Measurements from ENCODE around the gene CLDN2. TPM values are rescaled to one million over a fixed set of nuclear protein-coding genes. Genes with fewer than 3 reads are reported as not detected.
"Not testable (repeated sequence)": the region's sequence is repeated elsewhere in the genome, so short reads cannot be mapped to it uniquely, and the experiment has no call there.

The CLDN2 gene
- total RNA-seq, 2 experiments from 2014 or later = not detected

DNA sequence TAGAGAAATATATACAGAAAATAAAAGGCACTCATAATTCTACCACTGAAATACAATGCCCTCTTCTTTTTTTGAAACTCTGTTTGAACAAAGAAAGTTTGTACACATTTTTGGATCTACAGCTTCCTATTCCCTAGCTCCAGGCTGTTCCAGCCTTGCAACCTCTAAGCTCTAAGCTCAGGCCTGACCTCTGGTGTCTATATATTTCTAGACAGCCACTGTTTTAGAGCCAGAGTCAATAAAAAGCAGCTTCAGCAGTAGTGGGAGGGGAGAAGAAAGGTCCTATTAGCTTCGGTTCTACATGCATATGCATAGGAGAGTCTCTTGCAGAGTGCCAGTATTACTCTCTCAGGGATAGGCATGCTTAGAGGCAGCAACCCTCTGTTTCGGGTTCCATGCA is 39.7 kb downstream of the CLDN2 start:
- no peak for TF ChIP-seq EZH2phosphoT487 (IDR thresholded peaks at IDR 0.05; ENCODE audit: borderline replicate concordance, low read depth, low read length)
- TF ChIP-seq, protein P1, sequence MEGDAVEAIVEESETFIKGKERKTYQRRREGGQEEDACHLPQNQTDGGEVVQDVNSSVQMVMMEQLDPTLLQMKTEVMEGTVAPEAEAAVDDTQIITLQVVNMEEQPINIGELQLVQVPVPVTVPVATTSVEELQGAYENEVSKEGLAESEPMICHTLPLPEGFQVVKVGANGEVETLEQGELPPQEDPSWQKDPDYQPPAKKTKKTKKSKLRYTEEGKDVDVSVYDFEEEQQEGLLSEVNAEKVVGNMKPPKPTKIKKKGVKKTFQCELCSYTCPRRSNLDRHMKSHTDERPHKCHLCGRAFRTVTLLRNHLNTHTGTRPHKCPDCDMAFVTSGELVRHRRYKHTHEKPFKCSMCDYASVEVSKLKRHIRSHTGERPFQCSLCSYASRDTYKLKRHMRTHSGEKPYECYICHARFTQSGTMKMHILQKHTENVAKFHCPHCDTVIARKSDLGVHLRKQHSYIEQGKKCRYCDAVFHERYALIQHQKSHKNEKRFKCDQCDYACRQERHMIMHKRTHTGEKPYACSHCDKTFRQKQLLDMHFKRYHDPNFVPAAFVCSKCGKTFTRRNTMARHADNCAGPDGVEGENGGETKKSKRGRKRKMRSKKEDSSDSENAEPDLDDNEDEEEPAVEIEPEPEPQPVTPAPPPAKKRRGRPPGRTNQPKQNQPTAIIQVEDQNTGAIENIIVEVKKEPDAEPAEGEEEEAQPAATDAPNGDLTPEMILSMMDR (conservative IDR thresholded peaks at IDR 0.05; ENCODE audit: low read length) = no peak
- no peaks in the 10 kb centered on the region for H3K79me2 ChIP-seq (ENCODE audit: insufficient read depth, low read depth, low read length)
- H3K9me3 ChIP-seq (ENCODE audit: low read length) = no peaks in the 10 kb centered on the region
- no peak overlapping the region for H3K27ac ChIP-seq (ENCODE audit: low read depth, low read length, poor library complexity, severe bottlenecking)
- CTCF ChIA-PET (ENCODE audit: unreplicated experiment) = no interaction called here
- H4K20me1 ChIP-seq (ENCODE audit: insufficient read depth, low read length) = no peaks in the 10 kb centered on the region
- H2AFZ ChIP-seq (ENCODE audit: low read length) = no peak overlapping the region
- intact Hi-C loops (cut with micrococcal nuclease; ENCODE audit: unreplicated experiment) = no loop called here
- H3K36me3 ChIP-seq (ENCODE audit: insufficient read depth, low read length) = peaks cover 19% of the 10 kb centered on the region
- DNase-seq (ENCODE audit: low spot score) = no peak
- no TSS peak for BruUV-seq (replicated peaks)
- no peak overlapping the region for H3K4me3 ChIP-seq (ENCODE audit: low read depth, low read length, poor library complexity, severe bottlenecking)
- H3K4me1 ChIP-seq (ENCODE audit: insufficient read depth, low read length, poor library complexity, severe bottlenecking) = no peaks in the 10 kb centered on the region
- no peak overlapping the region for H3K4me2 ChIP-seq (ENCODE audit: low read length)
- no peaks in the 10 kb centered on the region for H3K9me2 ChIP-seq (ENCODE audit: insufficient read depth, low read length)
- POLR2A ChIA-PET = no interaction called here

- H3K36me3 ChIP-seq (ENCODE audit: insufficient read depth, low read length) = peaks cover 14% of the 10 kb centered on the region
- H2AFZ ChIP-seq (ENCODE audit: low read length) = no peak overlapping the region
- ChIA-PET POLR2A (no interaction called here), CTCF (ENCODE audit: unreplicated experiment) (no interaction called here)
- H3K4me3 ChIP-seq (ENCODE audit: low read depth, low read length, poor library complexity, severe bottlenecking) = no peak overlapping the region
- no peak overlapping the region for H3K4me2 ChIP-seq (ENCODE audit: low read length)
- H3K9me2 ChIP-seq (ENCODE audit: insufficient read depth, low read length) = no peaks in the 10 kb centered on the region
- DNase-seq (ENCODE audit: low spot score) = no peak
- no peak overlapping the region for H3K27ac ChIP-seq (ENCODE audit: low read depth, low read length, poor library complexity, severe bottlenecking)
- H3K79me2 ChIP-seq (ENCODE audit: insufficient read depth, low read depth, low read length) = no peaks in the 10 kb centered on the region
- TF ChIP-seq, protein P1 (conservative IDR thresholded peaks at IDR 0.05; ENCODE audit: low read length) = no peak
- TF ChIP-seq EZH2phosphoT487 (IDR thresholded peaks at IDR 0.05; ENCODE audit: borderline replicate concordance, low read depth, low read length) = no peak
- intact Hi-C loops (cut with micrococcal nuclease; ENCODE audit: unreplicated experiment) = no loop called here
- no peaks in the 10 kb centered on the region for H4K20me1 ChIP-seq (ENCODE audit: insufficient read depth, low read length)
- H3K4me1 ChIP-seq (ENCODE audit: insufficient read depth, low read length, poor library complexity, severe bottlenecking) = no peaks in the 10 kb centered on the region
- no peaks in the 10 kb centered on the region for H3K9me3 ChIP-seq (ENCODE audit: low read length)
- no TSS peak for BruUV-seq (replicated peaks)
Observed at GRCh38 chrX:106963111-106963510, 42.9 kb downstream of the CLDN2 start.

- H3K79me2 ChIP-seq (ENCODE audit: insufficient read depth, low read depth, low read length) = no peaks in the 10 kb centered on the region
- H3K4me3 ChIP-seq (ENCODE audit: low read depth, low read length, poor library complexity, severe bottlenecking) = no peak overlapping the region
- no peaks in the 10 kb centered on the region for H3K9me2 ChIP-seq (ENCODE audit: insufficient read depth, low read length)
- H3K4me2 ChIP-seq (ENCODE audit: low read length) = no peak overlapping the region
- no peaks in the 10 kb centered on the region for H3K9me3 ChIP-seq (ENCODE audit: low read length)
- BruUV-seq (replicated peaks) = no TSS peak
- no peaks in the 10 kb centered on the region for H3K4me1 ChIP-seq (ENCODE audit: insufficient read depth, low read length, poor library complexity, severe bottlenecking)
- no peaks in the 10 kb centered on the region for H4K20me1 ChIP-seq (ENCODE audit: insufficient read depth, low read length)
- ChIA-PET CTCF (ENCODE audit: unreplicated experiment) (no interaction called here), POLR2A (no interaction called here)
- H3K36me3 ChIP-seq (ENCODE audit: insufficient read depth, low read length) = peaks cover 14% of the 10 kb centered on the region
- intact Hi-C loops (cut with micrococcal nuclease; ENCODE audit: unreplicated experiment) = no loop called here
- DNase-seq (ENCODE audit: low spot score) = no peak
- H3K27ac ChIP-seq (ENCODE audit: low read depth, low read length, poor library complexity, severe bottlenecking) = no peak overlapping the region
- H2AFZ ChIP-seq (ENCODE audit: low read length) = no peak overlapping the region
- TF ChIP-seq, protein P1 (conservative IDR thresholded peaks at IDR 0.05; ENCODE audit: low read length) = no peak
- TF ChIP-seq EZH2phosphoT487 (IDR thresholded peaks at IDR 0.05; ENCODE audit: borderline replicate concordance, low read depth, low read length) = no peak
Observed at GRCh38 chrX:106964290-106964689, 44.1 kb downstream of the CLDN2 start.

DNA sequence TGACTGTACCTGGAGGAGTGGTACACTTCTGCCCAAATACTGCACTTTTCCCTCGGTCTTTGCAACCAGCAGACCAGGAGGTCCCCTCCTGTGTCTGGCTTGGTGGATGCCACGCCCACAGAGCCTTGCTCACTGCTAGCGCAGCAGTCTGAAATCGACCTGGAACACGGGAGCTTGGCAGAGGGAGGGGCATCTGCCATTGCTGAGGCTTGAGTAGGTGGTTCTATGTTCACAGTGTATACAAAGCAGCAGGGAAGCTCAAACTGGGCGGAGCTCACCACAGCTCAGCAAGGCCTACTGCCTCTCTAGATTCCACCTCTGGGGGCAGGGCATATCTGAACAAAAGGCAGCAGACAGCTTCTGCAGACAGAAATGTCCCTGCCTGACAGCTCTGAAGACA is 46.3 kb downstream of the CLDN2 start:
- H3K36me3 ChIP-seq (ENCODE audit: insufficient read depth, low read length); DNase-seq (ENCODE audit: low spot score); H3K4me1 ChIP-seq (ENCODE audit: insufficient read depth, low read length, poor library complexity, severe bottlenecking); H3K27ac ChIP-seq (ENCODE audit: low read depth, low read length, poor library complexity, severe bottlenecking); H3K4me3 ChIP-seq (ENCODE audit: low read depth, low read length, poor library complexity, severe bottlenecking); H4K20me1 ChIP-seq (ENCODE audit: insufficient read depth, low read length); BruUV-seq (replicated peaks); H3K9me2 ChIP-seq (ENCODE audit: insufficient read depth, low read length); H3K9me3 ChIP-seq (ENCODE audit: low read length); H2AFZ ChIP-seq (ENCODE audit: low read length); POLR2A ChIA-PET; intact Hi-C loops (cut with micrococcal nuclease; ENCODE audit: unreplicated experiment); CTCF ChIA-PET (ENCODE audit: unreplicated experiment); H3K79me2 ChIP-seq (ENCODE audit: insufficient read depth, low read depth, low read length); H3K4me2 ChIP-seq (ENCODE audit: low read length): not testable (repeated sequence)
